ENCODE results near the gene GMPPB. TPM values are rescaled to one million over a fixed set of nuclear protein-coding genes. Genes with fewer than 3 reads are reported as not detected.

The GMPPB gene
- total and polyA plus RNA-seq, 7 donors: 9.9 to 57.5 (median 14.3) TPM

DNA sequence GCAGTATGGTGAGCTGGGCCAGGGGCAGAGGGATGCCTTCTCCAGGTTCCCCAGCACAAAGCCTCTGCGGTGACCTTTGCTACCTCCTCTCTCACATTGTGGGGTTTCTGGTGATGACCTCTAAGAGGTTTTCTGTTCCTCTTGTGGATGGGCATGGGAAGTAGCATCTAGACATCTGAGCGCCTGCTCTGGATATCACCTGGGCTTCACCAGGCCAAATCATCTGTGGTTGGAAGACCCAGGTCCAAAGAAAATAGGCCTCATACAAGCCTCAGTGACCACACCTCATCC, 42.6 kb downstream of the GMPPB start:
- intact Hi-C loops (cut with DNase I): no loop called here
- Histone ChIP-seq H3K4me3 (no peak overlapping the region), H3K27ac (no peak overlapping the region), H3K4me1 (peaks cover 0 to 4% (median under 1%) of the 10 kb centered on the region in 4 donors), H3K9me3 (no peaks in the 10 kb centered on the region), H3K27me3 (peaks cover 0 to 9% (median under 1%) of the 10 kb centered on the region in 3 donors), H3K36me3 (peaks cover 35 to 84% (median 67%) of the 10 kb centered on the region in 4 donors)
- no peak for DNase-seq
- TF ChIP-seq POLR2AphosphoS5 (IDR thresholded peaks at IDR 0.05) (no peak), EP300 (IDR thresholded peaks at IDR 0.05) (no peak), POLR2A (IDR thresholded peaks at IDR 0.05) (no peak)
- TF ChIP-seq, protein P1, sequence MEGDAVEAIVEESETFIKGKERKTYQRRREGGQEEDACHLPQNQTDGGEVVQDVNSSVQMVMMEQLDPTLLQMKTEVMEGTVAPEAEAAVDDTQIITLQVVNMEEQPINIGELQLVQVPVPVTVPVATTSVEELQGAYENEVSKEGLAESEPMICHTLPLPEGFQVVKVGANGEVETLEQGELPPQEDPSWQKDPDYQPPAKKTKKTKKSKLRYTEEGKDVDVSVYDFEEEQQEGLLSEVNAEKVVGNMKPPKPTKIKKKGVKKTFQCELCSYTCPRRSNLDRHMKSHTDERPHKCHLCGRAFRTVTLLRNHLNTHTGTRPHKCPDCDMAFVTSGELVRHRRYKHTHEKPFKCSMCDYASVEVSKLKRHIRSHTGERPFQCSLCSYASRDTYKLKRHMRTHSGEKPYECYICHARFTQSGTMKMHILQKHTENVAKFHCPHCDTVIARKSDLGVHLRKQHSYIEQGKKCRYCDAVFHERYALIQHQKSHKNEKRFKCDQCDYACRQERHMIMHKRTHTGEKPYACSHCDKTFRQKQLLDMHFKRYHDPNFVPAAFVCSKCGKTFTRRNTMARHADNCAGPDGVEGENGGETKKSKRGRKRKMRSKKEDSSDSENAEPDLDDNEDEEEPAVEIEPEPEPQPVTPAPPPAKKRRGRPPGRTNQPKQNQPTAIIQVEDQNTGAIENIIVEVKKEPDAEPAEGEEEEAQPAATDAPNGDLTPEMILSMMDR (IDR thresholded peaks at IDR 0.05): no peak
- WGBS, 2 donors: 94 to 97% methylated on average over 2 of the region's 2 CpGs

- Histone ChIP-seq H3K4me3 (no peak overlapping the region), H3K4me1 (peaks cover 0 to 2% (median under 1%) of the 10 kb centered on the region in 4 donors), H3K36me3 (peaks cover 35 to 90% (median 70%) of the 10 kb centered on the region in 4 donors), H3K9me3 (no peaks in the 10 kb centered on the region), H3K27ac (no peak overlapping the region), H3K27me3 (peaks cover 0 to 3% (median 0%) of the 10 kb centered on the region in 3 donors)
- 88 to 94% methylated on average over 7 of the region's 7 CpGs for WGBS, 2 donors
- TF ChIP-seq POLR2AphosphoS5 (IDR thresholded peaks at IDR 0.05) (no peak), EP300 (IDR thresholded peaks at IDR 0.05) (no peak), POLR2A (IDR thresholded peaks at IDR 0.05) (no peak)
- TF ChIP-seq, protein P1 (IDR thresholded peaks at IDR 0.05): no peak
- intact Hi-C loops (cut with DNase I): no loop called here
- DNase-seq: no peak
Observed at GRCh38 chr3:49680493-49681231, 43.1 kb downstream of the GMPPB start.

DNA sequence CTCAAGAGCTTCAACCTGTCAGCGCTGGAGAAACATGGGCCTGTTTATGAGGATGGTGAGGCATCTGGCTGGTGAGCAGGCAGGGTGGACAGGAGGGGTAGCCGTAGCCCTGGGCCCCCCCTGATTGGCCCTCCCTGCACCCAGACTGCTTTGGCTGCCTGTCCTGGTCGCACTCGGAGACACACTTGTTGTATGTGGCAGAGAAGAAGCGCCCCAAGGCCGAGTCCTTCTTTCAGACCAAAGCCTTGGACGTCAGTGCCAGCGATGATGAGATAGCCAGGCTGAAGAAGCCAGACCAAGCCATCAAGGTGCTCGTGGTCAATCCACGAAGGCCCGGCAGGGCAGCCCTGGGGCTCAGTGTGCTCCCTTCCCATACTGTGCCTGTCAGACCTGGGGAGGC, 47.8 kb downstream of the GMPPB start:
- peaks cover 0 to 21% (median 20%) of the 10 kb centered on the region in 4 donors for H3K4me1 ChIP-seq

GRCh38 chr3:49674497-49674983, 49.2 kb downstream of the GMPPB start:
- Histone ChIP-seq H3K36me3 (peaks cover 12 to 41% (median 36%) of the 10 kb centered on the region in 4 donors), H3K9me3 (no peaks in the 10 kb centered on the region), H3K4me1 (peaks cover 0 to 21% (median 20%) of the 10 kb centered on the region in 4 donors), H3K27ac (peak overlapping the region; percentile 87 to 95 (median 88)), H3K27me3 (no peaks in the 10 kb centered on the region), H3K4me3 (peak overlapping the region; percentile 83 to 94 (median 90))
- intact Hi-C loops (cut with DNase I): loop anchor here (5.0 kb wide), 1 partner anchor 247 kb away; the partner anchor contains the start of gene NICN1
- 3 to 4% methylated on average over 34 of the region's 34 CpGs for whole genome bisulfite sequencing, 2 donors
- TF ChIP-seq POLR2A (IDR thresholded peaks at IDR 0.05): no peak
- no peak for TF ChIP-seq EP300 (IDR thresholded peaks at IDR 0.05)
- no peak for TF ChIP-seq POLR2AphosphoS5 (IDR thresholded peaks at IDR 0.05)
- TF ChIP-seq, protein P1 (IDR thresholded peaks at IDR 0.05): no peak
- peak; percentile 75 for DNase-seq

More for the DNA sequence above, 47.8 kb downstream of the GMPPB start:
- no peak for DNase-seq
- Histone ChIP-seq H3K4me3 (no peak overlapping the region), H3K9me3 (no peaks in the 10 kb centered on the region), H3K36me3 (peaks cover 25 to 54% (median 46%) of the 10 kb centered on the region in 4 donors), H3K27me3 (no peaks in the 10 kb centered on the region), H3K27ac (no peak overlapping the region)
- WGBS, 2 donors: 96% methylated on average over 11 of the region's 11 CpGs
- TF ChIP-seq POLR2AphosphoS5 (IDR thresholded peaks at IDR 0.05): no peak
- TF ChIP-seq EP300 (IDR thresholded peaks at IDR 0.05): no peak
- TF ChIP-seq, protein P1 (IDR thresholded peaks at IDR 0.05): no peak
- no peak for TF ChIP-seq POLR2A (IDR thresholded peaks at IDR 0.05)
- intact Hi-C loops (cut with DNase I): no loop called here

All from sigmoid colon (tissue), 7 donors.